ENCODE results near the gene GNGT1.

GRCh38 chr7:93941945-93942344, 35.6 kb downstream of the GNGT1 start:
- TF ChIP-seq POLR2A (IDR thresholded peaks at IDR 0.05) (no peak), CTCF (IDR thresholded peaks at IDR 0.05 in 4 of 5, conservative IDR thresholded peaks at IDR 0.05 in 1 of 5) (no peak)

All from gastrocnemius medialis (tissue), 4 donors.